ENCODE measurements around the gene VWA5A.
"Not testable (repeated sequence)": the region's sequence is repeated elsewhere in the genome, so short reads cannot be mapped to it uniquely, and the experiment has no call there.

VWA5A gene

DNA sequence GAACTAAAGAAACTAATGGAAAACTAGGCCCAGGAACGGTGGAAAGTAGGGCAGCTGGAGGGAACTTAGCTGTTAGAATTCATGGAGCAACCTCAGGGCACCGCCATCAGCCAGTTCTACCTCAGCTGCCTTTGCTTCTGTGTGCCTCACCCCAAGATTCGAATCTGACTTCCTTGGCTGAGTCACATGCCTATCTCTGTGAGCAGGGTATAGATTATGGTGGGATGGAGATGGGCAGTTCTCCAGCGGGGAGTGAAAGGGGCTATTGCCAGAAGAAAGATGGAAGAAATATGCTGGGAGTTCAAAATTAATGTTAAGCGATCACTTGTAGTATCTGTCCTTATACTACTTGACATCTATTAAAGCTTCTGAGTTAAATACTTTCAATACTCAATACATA, 18.9 kb upstream of the VWA5A start:
- no peak for DNase-seq

DNA sequence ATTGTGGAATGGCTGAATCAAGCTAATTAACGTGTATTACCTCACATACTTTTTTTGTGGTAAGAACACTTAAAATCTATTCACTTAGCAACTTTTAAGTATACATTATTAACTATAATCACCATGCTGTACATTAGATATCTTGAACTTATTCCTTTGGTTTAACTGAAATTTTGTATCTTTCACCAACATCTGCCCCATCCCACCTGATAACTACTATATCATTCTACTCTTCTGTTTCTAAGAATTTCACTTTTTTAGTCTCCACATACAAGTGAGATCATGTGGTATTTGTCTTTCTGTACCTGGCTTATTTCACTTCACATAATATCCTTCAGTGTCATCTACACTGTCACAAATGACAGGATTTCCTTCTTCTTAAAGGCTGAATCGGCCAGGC, 17.1 kb upstream of the VWA5A start:
- no peak for DNase-seq

DNA sequence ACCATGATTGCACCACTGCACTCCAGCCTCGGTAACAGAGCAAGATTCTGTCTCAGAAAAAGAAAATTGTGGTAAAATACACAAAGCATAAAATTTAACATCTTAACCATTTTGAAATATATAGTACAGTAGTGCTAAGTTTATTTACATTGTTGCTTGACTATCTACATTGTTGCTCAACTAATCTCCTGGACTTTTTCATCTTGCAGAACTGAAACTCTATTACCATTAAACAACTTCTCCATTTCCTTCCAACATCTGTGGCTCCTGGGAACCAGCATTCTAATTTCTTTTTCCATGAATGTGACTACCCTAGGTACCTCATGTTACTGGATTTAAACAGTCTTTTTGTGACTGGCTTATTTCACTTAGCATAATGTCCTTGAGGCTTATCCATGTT, 13.5 kb upstream of the VWA5A start:
- no peak for DNase-seq

DNA sequence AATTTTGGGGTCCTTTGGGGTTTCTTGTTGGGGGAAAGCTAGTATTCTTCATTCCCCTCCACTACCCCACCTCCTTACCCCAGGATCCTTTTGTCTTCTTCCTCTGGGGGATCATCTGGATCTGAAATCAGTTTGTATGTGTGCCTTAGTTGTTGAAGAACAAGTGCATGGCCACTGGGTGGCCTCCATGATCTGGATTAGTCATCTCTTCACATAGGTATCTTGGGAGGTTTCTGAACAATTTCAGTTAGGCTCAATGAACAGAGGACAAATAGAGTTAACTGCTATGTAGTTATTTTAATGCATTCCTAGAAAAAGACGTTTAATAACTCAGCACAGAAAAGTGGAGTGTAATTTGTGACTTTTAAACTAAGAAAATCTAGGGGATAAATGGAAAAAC, 7.1 kb upstream of the VWA5A start:
- no peak for DNase-seq

DNA sequence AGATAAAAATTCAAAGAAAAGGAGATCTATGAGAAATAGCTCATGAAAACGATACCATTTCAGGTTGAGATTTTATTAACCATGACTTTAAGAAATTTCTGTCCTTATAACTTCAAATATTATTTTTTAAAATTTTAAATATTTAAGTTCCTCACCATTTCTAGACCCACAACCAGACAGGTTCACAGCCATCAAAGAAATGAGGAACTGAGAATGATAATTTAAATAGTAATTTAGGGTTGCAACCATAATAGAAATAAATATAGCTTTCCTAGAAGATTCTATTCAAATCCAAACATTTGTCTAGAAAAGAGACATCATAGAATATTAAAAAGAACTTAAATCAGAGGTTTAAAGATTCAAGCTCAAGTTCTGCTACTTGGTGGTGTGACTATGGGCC, 5.9 kb upstream of the VWA5A start:
- DNase-seq = no peak

DNA sequence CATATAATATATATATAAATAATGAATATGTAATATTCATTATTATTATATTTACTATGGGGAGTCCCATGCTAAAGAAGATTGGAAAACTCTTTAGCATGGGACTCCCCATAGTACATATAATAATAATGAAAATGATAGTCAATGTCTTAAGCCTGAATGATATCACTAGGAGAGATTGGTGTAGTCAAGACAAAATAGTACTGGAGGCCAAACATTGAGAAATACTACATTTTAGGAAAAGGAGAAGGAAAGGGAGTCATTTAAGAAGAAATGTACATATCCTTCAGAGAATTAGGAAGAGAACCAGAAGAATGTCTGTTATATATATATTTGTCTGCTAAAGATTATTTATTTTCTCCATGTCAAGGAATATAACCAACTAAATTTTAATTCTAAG, 5.0 kb upstream of the VWA5A start:
- DNase-seq = no peak

DNA sequence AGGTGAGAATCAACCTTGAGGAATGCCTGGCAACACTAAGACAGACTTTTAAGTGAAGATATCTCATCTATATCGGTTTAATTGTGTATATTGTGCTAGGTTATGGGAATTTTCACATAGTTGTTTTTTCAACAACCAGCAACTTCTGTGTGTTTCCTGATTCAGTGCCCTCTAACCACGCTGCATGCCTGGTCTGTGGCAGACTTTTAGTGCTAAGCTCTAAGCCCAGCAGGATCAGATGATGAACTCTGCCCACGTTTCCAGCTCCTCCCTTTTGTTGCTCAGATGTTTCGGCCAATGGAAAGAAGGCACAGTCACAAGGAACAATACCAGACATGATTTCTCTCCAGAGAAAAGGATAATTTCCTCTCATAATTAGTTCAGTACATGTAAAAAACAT, 1.4 kb upstream of the VWA5A start:
- DNase-seq = no peak

DNA sequence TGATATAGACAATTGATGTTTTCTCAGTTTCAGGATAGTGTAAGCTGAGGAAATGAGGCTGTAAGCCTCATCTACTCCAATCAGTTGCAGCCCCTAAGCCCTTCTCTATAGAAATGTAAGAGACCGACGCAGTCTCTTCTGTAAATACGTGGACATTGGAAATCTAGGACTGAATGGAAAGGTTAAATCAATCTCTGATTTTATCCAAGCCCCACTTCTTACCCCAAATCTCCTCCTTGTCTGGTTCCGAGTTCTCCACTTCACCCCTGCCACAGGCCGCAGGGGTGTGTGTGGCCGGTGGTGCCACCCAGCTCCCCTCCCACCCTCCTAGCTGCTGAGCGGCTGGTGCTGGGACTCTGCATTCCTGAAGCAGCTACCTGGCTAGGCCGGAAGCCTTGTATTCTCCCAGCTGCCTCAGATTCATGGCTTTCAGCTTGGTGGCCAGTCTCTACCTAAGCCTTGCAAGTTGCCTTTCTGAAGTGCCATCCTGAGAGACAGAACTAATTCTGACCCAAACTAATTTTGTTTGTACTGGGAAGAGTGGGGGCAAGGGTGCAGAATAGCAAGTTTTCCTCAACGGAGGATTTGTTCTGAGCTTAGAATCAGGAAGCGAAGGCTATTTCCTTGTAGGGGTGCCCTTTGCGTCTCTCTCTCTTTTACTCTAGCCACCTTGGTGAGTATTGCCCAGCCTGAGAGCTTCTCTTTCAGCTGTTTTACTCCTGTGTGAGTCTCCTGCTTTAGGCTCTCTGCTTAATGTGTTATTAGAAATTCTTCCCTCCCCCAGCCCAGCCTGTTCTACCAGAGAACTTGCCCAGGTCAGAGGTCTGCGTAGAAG, 749 bp downstream of the VWA5A start:
- DNase-seq = no peak

DNA sequence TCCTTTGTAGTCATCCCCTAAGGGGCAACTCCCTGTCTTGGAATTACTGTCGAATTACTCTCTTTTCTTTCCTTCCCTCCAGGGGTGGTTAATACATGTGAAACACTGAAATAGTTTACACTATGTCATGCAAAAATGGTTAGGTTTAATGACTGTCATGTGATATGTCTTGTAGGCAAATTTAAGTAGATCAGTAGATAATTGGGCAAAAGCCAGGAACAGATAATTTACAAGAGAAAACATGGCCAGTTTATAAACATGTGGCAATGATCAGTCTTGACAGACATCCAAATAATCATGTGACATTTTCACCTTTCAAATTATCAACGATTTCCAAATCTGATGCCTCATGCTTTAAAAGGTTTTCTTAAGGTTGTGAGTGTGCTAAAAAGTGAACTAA, 3.9 kb downstream of the VWA5A start:
- no peak for DNase-seq

DNA sequence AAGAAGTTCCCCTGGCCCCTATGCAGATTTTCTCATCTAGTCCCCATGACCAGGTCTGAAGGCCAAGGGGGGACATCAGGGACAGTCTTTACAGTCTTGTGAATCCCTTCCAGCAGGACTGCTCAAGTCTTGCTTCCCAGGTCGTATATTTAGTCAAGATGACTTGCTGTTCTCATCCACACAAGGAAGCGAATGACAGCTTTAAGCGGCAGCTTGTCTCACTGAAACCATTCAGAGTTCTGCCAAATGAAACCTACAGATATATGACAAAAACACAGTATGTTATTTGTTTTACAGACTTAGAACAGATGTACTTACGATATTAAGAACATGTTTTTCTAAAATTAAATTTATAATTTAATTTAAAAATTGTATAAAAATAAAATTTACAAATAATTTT, 5.6 kb downstream of the VWA5A start:
- DNase-seq = no peak

DNA sequence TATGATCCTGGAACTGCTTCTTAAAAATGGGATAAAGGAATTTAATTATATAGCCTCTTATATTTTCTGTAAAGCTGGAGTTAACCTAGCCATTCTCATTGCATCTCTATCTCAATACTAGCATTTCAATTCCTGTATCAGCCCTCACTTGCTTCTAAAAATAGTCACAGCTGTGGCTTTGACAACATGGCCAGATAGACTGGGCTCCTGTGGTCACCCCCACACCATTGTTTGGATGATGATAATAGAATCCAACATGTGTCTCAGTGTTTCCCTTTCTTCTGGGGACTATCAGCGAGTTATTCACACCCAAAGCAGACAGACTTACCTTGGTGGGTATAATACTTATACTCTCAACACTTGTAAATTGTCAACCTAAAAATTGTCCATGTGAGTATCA, 6.9 kb downstream of the VWA5A start:
- DNase-seq = no peak

DNA sequence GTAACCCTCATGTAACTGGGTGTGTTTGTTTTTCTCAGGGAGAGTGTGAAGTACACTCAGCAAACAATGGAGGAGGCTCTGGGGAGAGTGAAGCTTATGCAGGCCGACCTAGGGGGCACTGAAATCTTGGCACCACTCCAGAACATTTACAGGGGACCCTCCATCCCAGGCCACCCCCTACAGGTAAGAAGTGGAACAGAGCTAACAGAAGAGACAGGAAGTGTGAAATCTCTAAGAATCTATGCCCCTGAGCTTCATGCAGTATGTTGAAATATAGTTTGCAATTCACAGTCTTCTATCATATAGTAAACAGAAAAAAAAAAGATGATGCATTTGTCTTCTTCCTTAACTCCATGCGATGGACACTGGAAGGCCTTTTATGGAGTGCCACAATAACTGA, 8.4 kb downstream of the VWA5A start:
- no peak for DNase-seq

DNA sequence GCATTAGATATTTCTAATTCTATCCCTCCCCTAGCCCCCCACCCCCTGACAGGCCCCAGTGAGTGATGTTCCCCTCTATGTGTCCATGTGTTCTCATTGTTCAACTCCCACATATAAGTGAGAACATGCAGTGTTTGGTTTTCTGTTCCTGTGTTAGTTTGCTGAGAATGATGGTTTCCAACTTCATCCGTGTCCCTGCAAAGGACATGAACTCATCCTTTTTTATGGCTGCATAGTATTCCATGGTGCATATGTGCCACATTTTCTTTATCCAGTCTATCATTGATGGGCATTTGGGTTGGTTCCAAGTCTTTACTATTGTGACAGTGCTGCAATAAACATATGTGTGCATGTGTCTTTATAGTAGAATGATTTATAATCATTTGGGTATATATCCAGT, 11.9 kb downstream of the VWA5A start:
- DNase-seq = not testable (repeated sequence)

DNA sequence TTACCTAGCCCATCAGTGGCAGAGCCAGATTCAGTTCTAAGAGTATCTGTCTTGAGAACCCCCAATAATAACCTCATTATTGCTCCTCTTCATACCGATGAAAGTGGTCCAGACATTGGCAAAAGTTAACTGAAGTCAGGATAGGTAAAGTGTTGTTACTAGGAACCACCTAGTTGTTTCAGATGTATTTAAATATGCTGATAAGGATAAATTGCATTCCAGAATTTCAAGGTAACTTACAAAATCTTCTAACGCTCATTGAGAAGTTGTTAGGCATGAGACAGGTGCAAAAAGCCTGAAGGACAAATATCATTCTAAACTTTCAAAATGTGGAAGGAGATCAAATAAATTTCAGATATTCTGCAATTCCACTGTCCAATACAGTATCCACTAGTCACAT, 27.8 kb downstream of the VWA5A start:
- no peak for DNase-seq

DNA sequence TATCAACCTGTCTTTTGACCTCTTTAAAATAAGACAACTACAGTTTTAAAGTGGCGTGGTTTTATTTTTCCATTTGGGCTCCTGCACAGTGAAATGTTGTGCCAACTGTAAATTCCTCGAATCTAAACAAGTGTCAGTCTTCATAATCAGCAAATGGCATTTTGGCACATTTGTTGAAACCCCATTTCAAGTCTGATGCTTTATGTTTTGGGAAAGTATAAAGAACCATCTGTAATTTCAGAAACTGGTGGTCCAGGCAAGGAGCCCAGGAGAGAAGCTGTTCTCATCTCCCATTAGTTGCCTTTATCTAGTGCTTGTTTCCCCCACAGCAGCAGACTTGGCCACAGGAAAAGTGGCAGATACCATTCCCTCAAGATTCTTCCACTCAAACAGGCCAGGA, 32.7 kb downstream of the VWA5A start:
- DNase-seq = no peak

DNA sequence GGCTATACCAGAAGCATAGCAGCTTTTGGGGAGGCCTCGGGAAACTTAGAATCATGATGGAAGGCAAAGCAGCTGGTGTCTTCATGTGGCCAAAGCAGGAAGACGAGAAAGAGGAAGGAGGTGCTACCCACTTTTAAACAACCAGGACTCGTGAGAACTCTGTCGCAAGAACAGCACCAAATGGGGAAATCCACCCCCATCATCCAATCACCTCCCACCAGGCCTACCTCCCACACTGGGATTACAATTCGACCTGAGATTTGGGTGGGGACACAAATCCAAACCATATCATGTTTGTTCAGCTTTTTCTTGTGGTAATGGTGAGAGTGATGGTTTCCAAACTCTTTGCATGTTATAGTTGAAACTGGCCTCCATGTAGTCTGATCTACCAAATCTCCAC, 35.4 kb downstream of the VWA5A start:
- no peak for DNase-seq

DNA sequence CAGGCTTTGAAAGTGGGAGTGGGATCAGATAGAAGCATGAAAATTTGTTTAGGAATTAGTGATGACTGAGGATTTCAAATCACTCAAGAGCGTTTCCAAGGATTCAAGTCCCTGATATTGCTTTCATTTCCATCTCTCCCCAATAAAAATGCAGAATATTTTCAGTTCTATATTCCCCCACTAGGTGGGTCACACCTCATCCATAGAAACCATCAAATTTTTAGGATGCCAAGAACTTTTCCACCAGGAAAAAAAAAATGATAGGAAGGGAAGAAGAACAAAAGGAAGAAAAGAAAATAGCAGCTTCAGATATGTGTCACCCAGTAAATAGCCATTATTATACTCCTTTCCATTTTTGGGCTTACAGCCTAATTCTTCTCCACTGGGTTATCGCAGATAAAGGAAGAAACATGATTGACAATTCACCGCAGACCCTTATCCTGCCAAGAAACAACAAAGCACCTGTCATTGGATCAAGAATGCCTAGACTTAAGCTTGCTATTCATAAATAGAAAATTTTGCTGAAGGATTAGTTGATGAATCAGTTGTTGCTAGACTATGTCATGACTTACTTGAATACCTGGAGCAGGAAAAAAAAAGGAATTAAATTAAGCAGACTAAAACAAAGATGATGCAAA, 37.6 kb downstream of the VWA5A start:
- DNase-seq = no peak

DNA sequence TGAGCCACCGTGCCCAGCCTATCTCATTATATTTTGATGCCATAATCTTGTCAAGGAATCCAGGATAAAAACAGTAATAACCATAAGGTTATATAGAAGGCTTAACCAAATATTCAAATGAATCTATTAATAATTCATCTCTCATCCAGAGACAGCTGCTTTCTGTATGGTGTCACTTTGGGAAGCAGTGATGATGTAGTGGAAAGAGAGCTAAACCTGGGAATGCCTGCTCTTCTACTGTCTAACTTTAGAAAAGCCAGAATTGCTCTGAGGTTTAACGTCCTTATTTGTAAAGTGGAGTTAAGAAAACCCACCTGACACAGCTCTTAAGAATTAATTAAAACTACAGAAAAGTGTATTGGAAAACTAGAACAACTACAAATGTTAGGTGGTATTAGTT, 38.6 kb downstream of the VWA5A start:
- no peak for DNase-seq

DNA sequence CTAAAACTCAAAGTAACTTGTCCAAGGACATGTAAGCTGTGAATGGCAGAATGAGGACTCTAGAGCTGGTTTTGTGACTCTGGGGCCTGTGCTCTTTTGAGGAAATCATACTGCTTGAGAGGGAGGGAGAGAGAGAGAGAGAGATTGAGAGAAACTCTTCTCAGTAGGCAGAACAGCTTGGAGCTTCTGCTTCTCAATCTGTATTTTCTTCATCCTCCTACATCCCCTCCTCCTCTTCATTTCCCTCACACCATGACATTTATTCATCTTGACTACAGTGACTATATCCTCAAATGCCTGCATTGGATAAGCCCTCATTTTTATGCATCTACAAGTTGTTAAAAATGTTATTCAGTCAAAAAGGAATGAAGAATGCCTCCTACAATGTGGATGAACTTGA, 44.2 kb downstream of the VWA5A start:
- DNase-seq = no peak

DNA sequence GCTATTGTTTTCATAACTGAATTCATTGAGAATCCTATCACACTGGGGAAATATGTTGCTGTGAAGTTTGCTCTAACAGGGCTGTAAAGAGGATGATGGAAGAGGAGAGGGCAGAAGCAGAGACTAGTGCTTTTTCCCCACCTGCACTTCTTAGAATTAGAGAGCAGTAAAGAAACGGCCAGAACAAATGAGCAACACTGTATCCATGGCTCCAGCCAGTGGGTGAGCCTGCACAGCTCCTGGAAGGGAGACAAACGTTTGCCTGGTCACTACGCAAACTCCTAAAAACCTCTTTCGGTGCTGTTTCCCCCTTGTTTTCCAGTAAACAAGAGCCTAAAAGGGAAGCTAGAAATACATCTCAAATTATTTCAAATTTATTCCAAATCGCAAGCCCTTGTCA, 45.7 kb downstream of the VWA5A start:
- no peak for DNase-seq

DNA sequence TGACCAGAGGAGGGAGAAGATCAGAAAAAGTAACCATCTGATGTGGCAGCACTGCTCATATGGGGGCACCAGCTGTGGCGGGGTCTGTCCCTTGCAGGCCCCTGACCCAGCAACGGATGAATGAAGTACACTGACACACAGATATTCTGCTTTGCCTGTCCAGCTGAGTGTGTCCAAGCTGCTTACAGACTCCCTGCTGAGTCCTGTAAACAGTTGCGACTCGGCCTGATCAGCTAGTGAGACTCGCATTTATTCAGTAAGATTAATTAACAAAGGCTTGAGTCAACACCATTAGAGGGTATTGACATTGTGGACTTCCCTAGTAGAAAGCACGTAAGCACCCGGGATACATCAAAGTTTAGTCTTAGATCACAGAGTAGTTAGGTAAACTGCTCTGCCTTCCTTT, 52.6 kb downstream of the VWA5A start:
- no peak for DNase-seq

DNA sequence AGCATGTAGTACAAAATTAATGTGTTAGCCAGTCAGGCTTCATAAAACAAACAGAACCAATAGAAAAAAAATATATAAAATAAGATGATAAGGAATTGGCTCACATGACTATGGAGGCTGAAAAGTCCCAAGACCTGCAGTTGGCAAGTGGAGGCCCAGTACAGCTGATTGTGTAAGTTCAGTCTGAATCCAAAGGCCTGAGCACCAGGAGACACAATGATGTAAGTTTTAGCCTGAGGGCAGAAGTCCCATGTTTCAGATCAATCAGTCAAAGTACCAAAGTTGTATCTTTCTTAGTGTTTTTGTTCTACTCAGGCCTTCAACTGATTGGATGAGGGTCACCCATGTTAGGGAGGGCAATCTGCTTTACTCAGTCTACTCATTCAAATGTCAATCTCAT, 53.5 kb downstream of the VWA5A start:
- no peak for DNase-seq

DNA sequence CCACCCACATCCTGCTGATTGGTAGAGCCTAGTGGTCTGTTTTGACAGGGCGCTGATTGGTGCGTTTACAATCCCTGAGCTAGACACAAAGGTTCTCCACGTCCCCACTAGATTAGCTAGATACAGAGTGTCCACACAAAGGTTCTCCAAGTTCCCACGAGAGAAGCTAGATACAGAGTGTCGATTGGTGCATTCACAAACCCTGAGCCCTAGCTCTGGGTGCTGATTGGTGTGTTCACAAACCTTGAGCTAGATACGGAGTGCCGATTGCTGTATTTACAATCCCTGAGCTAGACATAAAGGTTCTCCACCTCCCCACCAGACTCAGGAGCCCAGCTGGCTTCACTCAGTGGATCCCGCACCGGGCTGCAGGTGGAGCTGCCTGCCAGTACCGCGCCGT, 55.1 kb downstream of the VWA5A start:
- DNase-seq = not testable (repeated sequence)

DNA sequence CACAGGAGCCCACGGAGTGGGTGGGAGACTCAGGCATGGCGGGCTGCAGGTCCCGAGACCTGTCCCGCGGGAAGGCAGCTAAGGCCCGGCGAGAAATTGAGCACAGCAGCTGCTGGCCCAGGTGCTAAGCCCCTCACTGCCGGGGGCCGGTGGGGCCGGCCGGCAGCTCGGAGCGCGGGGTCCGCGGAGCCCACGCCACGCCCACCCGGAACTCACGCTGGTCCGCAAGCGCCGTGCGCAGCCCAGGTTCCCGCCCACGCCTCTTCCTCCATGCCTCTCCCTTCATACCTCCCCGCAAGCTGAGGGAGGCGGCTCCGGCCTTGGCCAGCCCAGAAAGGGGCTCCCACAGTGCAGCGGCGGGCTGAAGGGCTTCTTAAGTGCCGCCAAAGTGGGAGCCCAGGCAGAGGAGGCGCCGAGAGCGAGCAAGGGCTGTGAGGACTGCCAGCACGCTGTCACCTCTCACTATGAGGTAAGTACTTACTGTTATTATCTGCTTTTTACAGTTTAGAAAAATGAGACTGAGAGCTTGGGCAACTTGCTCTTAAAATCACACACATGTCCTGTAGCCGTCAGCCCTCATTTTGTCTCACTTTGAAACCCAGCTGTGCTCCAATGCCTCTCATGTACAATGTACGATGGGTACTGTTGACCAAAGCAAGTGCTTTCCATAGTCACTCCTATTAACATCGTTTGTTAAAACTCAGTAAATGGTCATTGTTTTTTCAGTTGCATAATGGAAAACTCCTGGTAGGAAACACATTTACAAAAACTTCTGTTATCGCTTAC, 55.7 kb downstream of the VWA5A start:
- no peak for DNase-seq

All from NCI-H1694 treated with DMSO at 0.1 percent for 48 hours (cell line).